SU-DHL-6 (cell line): ENCODE measurements around the gene ADARB2.

Experiments
- H2AFZ ChIP-seq: fragments of 200-600 bp; sonication (generic); 2 replicates; pipeline ENCODE4 v1.6.1; 2014; ENCODE audit warnings: low read depth, mild to moderate bottlenecking, moderate library complexity, mixed read lengths, antibody characterized with exemption, low read length; ENCODE audit not compliant: severe bottlenecking
- H3F3A ChIP-seq: fragments of 200-600 bp; shearing (Covaris generic); 2 replicates; pipeline ENCODE4 v1.6.0; 2016; ENCODE audit warnings: antibody characterized with exemption, mild to moderate bottlenecking; ENCODE audit not compliant: insufficient read depth
- H3K27ac ChIP-seq: fragments of 200-600 bp; sonication (generic); 2 replicates; pipeline ENCODE4 v1.5.1; 2016; ENCODE audit warnings: low read depth, mild to moderate bottlenecking, low read length, moderate library complexity, mixed read lengths
- H3K27me3 ChIP-seq: fragments of 200-600 bp; sonication (generic), shearing (Covaris generic); 2 replicates; pipeline ENCODE4 v1.6.0; 2014; ENCODE audit warnings: mild to moderate bottlenecking, low read length
- H3K36me3 ChIP-seq: fragments of 200-600 bp; sonication (generic); 2 replicates; pipeline ENCODE4 v1.6.1; 2014; ENCODE audit warnings: mild to moderate bottlenecking, low read length, mixed read lengths
- H3K4me2 ChIP-seq: fragments of 300-600, 200-600 bp; shearing (Covaris generic), sonication (generic); 2 replicates; pipeline ENCODE4 v1.6.0; 2014; ENCODE audit warnings: low read length, low read depth, mild to moderate bottlenecking; ENCODE audit not compliant: poor library complexity, severe bottlenecking
- H3K4me3 ChIP-seq: fragments of 200-600 bp; sonication (generic); 2 replicates; pipeline ENCODE4 v1.5.1; 2014; ENCODE audit warnings: antibody characterized with exemption, low read length, mild to moderate bottlenecking, mixed read lengths; ENCODE audit not compliant: insufficient read depth, poor library complexity, severe bottlenecking
- H3K79me2 ChIP-seq: fragments of 200-600 bp; sonication (generic); 2 replicates; pipeline ENCODE4 v1.6.1; 2014; ENCODE audit warnings: mild to moderate bottlenecking, low read length, moderate library complexity; ENCODE audit not compliant: insufficient read depth
- H3K9ac ChIP-seq: fragments of 200-600 bp; sonication (generic); 2 replicates; pipeline ENCODE4 v1.7.0; 2014; ENCODE audit warnings: mild to moderate bottlenecking, low read length
- H3K9me2 ChIP-seq: fragments of 200-600 bp; sonication (generic); replicated peaks from 2 replicates; pipeline ENCODE4 v1.6.1; 2014; ENCODE audit warnings: low read length; ENCODE audit not compliant: insufficient read depth
- H3K9me3 ChIP-seq: fragments of 200-600 bp; sonication (generic); 2 replicates; pipeline ENCODE4 v1.6.1; 2014; ENCODE audit warnings: low read length, mixed read lengths; ENCODE audit not compliant: insufficient read depth
- H4K20me1 ChIP-seq: fragments of 200-600 bp; sonication (generic); 2 replicates; pipeline ENCODE4 v1.6.1; 2014; ENCODE audit warnings: low read depth, mild to moderate bottlenecking, antibody characterized with exemption, low read length, moderate library complexity, mixed read lengths
- EZH2phosphoT487 ChIP-seq: fragments of 200-600 bp; sonication (generic), shearing (Covaris generic); conservative IDR thresholded peaks from 2 replicates; pipeline ENCODE4 v1.6.1; 2018; ENCODE audit warnings: mild to moderate bottlenecking, antibody characterized with exemption, low read length, moderate library complexity, mixed read lengths
- TF ChIP-seq, protein P1 (sequence below): fragments of 200-600 bp; sonication (generic); IDR thresholded peaks from one replicate; pipeline ENCODE4 v1.5.1; 2017; ENCODE audit warnings: antibody characterized with exemption, mild to moderate bottlenecking, low read length, moderate library complexity; ENCODE audit not compliant: insufficient read depth, poor library complexity, severe bottlenecking

Gene ADARB2

DNA sequence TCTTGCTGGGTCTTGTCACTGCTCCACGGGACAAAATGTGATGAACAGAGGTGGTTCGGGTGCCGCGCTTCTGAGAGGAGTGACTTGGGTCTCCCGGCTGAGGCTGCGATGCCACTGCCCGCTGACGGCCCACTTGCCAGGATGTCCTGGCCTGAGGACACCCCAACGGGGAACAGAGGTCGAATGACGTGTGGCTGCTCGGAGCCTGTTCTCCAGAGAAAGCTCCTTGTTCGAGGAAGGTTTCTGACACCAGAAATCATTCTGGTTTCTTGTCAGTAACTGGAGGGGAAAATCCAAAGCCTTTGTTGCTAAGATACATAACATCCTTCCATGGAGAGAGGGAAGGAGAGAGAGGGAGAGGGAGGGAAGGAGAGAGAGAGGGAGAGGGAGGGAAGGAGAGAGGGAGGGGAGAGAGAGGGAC is 444.7 kb downstream of the ADARB2 start:
- TF ChIP-seq EZH2phosphoT487: no peak
- TF ChIP-seq, protein P1, sequence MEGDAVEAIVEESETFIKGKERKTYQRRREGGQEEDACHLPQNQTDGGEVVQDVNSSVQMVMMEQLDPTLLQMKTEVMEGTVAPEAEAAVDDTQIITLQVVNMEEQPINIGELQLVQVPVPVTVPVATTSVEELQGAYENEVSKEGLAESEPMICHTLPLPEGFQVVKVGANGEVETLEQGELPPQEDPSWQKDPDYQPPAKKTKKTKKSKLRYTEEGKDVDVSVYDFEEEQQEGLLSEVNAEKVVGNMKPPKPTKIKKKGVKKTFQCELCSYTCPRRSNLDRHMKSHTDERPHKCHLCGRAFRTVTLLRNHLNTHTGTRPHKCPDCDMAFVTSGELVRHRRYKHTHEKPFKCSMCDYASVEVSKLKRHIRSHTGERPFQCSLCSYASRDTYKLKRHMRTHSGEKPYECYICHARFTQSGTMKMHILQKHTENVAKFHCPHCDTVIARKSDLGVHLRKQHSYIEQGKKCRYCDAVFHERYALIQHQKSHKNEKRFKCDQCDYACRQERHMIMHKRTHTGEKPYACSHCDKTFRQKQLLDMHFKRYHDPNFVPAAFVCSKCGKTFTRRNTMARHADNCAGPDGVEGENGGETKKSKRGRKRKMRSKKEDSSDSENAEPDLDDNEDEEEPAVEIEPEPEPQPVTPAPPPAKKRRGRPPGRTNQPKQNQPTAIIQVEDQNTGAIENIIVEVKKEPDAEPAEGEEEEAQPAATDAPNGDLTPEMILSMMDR: no peak
- Histone ChIP-seq H3K9me2 (no peaks in the 10 kb centered on the region), H3K9me3 (no peaks in the 10 kb centered on the region), H3K27ac (no peak overlapping the region), H3K79me2 (no peaks in the 10 kb centered on the region), H3K9ac (no peak overlapping the region), H3K4me2 (no peak overlapping the region), H3K36me3 (no peaks in the 10 kb centered on the region), H4K20me1 (no peaks in the 10 kb centered on the region), H3K27me3 (no peaks in the 10 kb centered on the region), H2AFZ (no peak overlapping the region), H3F3A (no peaks in the 10 kb centered on the region), H3K4me3 (no peak overlapping the region)

GRCh38 chr10:1291178-1292090 is 445.9 kb downstream of the ADARB2 start:
- Histone ChIP-seq H3K4me2 (no peak overlapping the region), H3K27ac (no peak overlapping the region), H3K27me3 (no peaks in the 10 kb centered on the region), H3K4me3 (no peak overlapping the region), H3K9me2 (no peaks in the 10 kb centered on the region), H3K9me3 (no peaks in the 10 kb centered on the region), H3K79me2 (no peaks in the 10 kb centered on the region), H4K20me1 (no peaks in the 10 kb centered on the region), H3F3A (no peaks in the 10 kb centered on the region), H2AFZ (no peak overlapping the region), H3K36me3 (no peaks in the 10 kb centered on the region), H3K9ac (no peak overlapping the region)
- TF ChIP-seq EZH2phosphoT487: no peak
- TF ChIP-seq, protein P1: no peak

DNA sequence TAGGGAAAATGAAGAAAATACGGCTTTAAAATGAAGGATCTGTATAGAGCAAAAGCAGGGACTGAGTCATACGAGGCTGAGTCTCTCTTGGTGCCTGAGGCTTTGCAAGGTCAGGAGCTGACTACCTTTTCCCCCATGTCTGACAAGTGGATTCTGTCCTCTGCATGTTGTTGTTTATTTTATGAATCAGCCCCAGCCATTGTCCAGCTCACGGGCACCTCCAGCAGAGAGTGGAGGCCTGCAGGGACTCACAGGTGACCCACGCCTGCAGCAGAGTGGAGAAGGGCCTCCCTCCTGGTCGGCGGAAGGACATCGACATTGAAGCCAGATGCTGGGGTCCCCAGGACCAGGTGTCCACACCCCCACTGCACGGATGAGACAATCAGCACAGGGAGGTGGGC is 447.3 kb downstream of the ADARB2 start:
- Histone ChIP-seq H3K27ac (no peak overlapping the region), H3K9me2 (no peaks in the 10 kb centered on the region), H4K20me1 (no peaks in the 10 kb centered on the region), H3K79me2 (no peaks in the 10 kb centered on the region), H3K9ac (no peak overlapping the region), H3K36me3 (no peaks in the 10 kb centered on the region), H3F3A (no peaks in the 10 kb centered on the region), H3K27me3 (no peaks in the 10 kb centered on the region), H3K4me2 (no peak overlapping the region), H2AFZ (no peak overlapping the region), H3K9me3 (no peaks in the 10 kb centered on the region), H3K4me3 (no peak overlapping the region)
- TF ChIP-seq EZH2phosphoT487: no peak
- TF ChIP-seq, protein P1: no peak
